H1 (cell line): Measurements from ENCODE around the gene PLCB4. TPM values are rescaled to one million over a fixed set of nuclear protein-coding genes. Genes with fewer than 3 reads are reported as not detected.

Experiments used
- BACH1 ChIP-seq: IDR thresholded peaks from 2 replicates; pipeline ENCODE4 v1.6.1; 2012; ENCODE audit warnings: low read length, improper control_type of control experiment
- CHD7 ChIP-seq: fragments of 300-600 bp; sonication (generic); IDR thresholded peaks from 2 replicates; pipeline ENCODE4 v1.7.1; 2012; ENCODE audit warnings: low read length, moderate library complexity, mild to moderate bottlenecking, inconsistent platforms; ENCODE audit not compliant: insufficient replicate concordance
- CREB1 ChIP-seq: IDR thresholded peaks from 2 replicates; pipeline ENCODE4 v1.6.1; 2012; ENCODE audit warnings: inconsistent platforms
- FOSL1 ChIP-seq: IDR thresholded peaks from 2 replicates; pipeline ENCODE4 v1.6.1; 2011; ENCODE audit warnings: mild to moderate bottlenecking, low read depth, low read length, moderate library complexity; ENCODE audit not compliant: insufficient read depth
- HDAC2 ChIP-seq, 2 experiments: fragments of 300-600 bp in 1 of 2; sonication (generic) in 1 of 2; IDR thresholded peaks; 2 replicates each; pipeline ENCODE4 v1.6.1; 2011 to 2012; ENCODE audit warnings: low read depth in 2 of 2, low read length in 2 of 2, mild to moderate bottlenecking in 2 of 2, moderate library complexity in 2 of 2, borderline replicate concordance in 1 of 2, inconsistent platforms in 1 of 2
- KDM4A ChIP-seq: IDR thresholded peaks from one replicate; pipeline ENCODE4 v1.7.1; 2012; ENCODE audit warnings: low read depth, mild to moderate bottlenecking, moderate library complexity, low read length, inconsistent platforms; ENCODE audit not compliant: severe bottlenecking
- NANOG ChIP-seq: IDR thresholded peaks from 2 replicates; pipeline ENCODE4 v1.6.1; 2011; ENCODE audit warnings: low read length, low read depth, mild to moderate bottlenecking, inconsistent platforms; ENCODE audit not compliant: insufficient read depth, poor library complexity, severe bottlenecking
- PHF8 ChIP-seq: fragments of 200-600 bp; sonication (generic); conservative IDR thresholded peaks from 2 replicates; pipeline ENCODE4 v1.7.1; 2012; ENCODE audit warnings: low read depth, mild to moderate bottlenecking, inconsistent platforms, low read length, moderate library complexity
- SIX5 ChIP-seq: IDR thresholded peaks from 2 replicates; pipeline ENCODE4 v1.6.1; 2011; ENCODE audit warnings: mild to moderate bottlenecking, low read depth, low read length
- TEAD4 ChIP-seq: IDR thresholded peaks from 2 replicates; pipeline ENCODE4 v1.6.1; 2012; ENCODE audit warnings: low read depth, low read length, inconsistent platforms, mixed read lengths
- polyA plus RNA-seq, 7 experiments: library from polyadenylated mRNA; depleted of rRNA in 3 of 7; stranded (reverse) in 5 of 7; unstranded in 2 of 7; fragments of >200 nt in 5 of 7; fragments of 200-250 nt in 2 of 7; gene quantifications; 1 replicate in 5 of 7; 2 replicates in 1 of 7; 4 replicates in 1 of 7; pipeline versions ENCODE4 v1.2.1 to v1.2.3, GENCODE V29; 2011 to 2013; ENCODE audit warnings: missing spikeins in 2 of 7, mixed read lengths in 2 of 7
- total RNA-seq: library from RNA; stranded (reverse); fragmentation: NEBNext Ultra II Directional; extraction: Animal tissue kit (Norgen Biotek cat#: 25700); gene quantifications from 2 replicates; pipeline ENCODE4 v1.2.1, GENCODE V29; 2021

PLCB4 gene
- total and polyA plus RNA-seq, 2 of the 8 experiments (the other 6 are each of a cell fraction or from before 2014, with no cell fraction given): 3.2 to 14.1 TPM

- TF ChIP-seq CHD7 (no peak), SIX5 (no peak), CREB1 (no peak; the same call in 1 of the 2 replicates), FOSL1 (no peak), TEAD4 (no peak), BACH1 (no peak; the same call in 1 of the 2 replicates), PHF8 (no peak), KDM4A (peak; percentile 70), HDAC2 (IDR thresholded peaks at IDR 0.05; ENCODE audit: borderline replicate concordance in 1 of 2, low read depth in 2 of 2, low read length in 2 of 2) (peak; percentile 4 to 51; a peak in 1 of 4 replicates), NANOG (no peak)
Observed at GRCh38 chr20:9514461-9515213, 445.8 kb downstream of the PLCB4 start, which contains the start of gene LAMP5 (continued).
